ENCODE measurements around the gene VWC2L. TPM values are rescaled to one million over a fixed set of nuclear protein-coding genes. Genes with fewer than 3 reads are reported as not detected.

Gene VWC2L
- polyA plus RNA-seq, 2 of the 4 experiments (the other 2 are of a cell fraction): not detected

GRCh38 chr2:214542866-214543265, 132.0 kb downstream of the VWC2L start (continued):
- TF ChIP-seq HOXB5 (CRISPR knock-in tag; IDR thresholded peaks at IDR 0.05): no peak
- no peak for TF ChIP-seq CHD4 (IDR thresholded peaks at IDR 0.05; ENCODE audit: borderline replicate concordance)
- TF ChIP-seq RARB (CRISPR knock-in tag; IDR thresholded peaks at IDR 0.05): no peak

- Histone ChIP-seq H3K27ac (no peak overlapping the region), H3K9me3 (no peaks in the 10 kb centered on the region), H3K4me1 (peaks cover 12% of the 10 kb centered on the region; the same call in 2 of the 3 replicates), H3K4me3 (no peak overlapping the region), H3K4me2 (peak overlapping the region; percentile 25; the same call in 2 of the 3 replicates)
- 40% methylated on average over 2 of the region's 2 CpGs for WGBS (ENCODE audit: missing lambda C conversion rate)
- TF ChIP-seq RFX5 (IDR thresholded peaks at IDR 0.05) (no peak), HOXB5 (CRISPR knock-in tag; IDR thresholded peaks at IDR 0.05) (no peak), SMC3 (IDR thresholded peaks at IDR 0.05) (no peak)
- ChIA-PET CTCF (no interaction called here), POLR2A (no interaction called here)
- no peak for FAIRE-seq
- no peak for DNase-seq (ENCODE audit: low read depth in 1 of 2, low spot score in 1 of 2)
- ATAC-seq: no peak; a peak in 1 of 6 replicates
Observed at GRCh38 chr2:214543386-214543955, 132.6 kb downstream of the VWC2L start.

GRCh38 chr2:214545898-214546542, 135.2 kb downstream of the VWC2L start:
- TF ChIP-seq RCOR1 (IDR thresholded peaks at IDR 0.05; ENCODE audit: low read depth, low read length): no peak
- TF ChIP-seq POLR2A (IDR thresholded peaks at IDR 0.05; ENCODE audit: low read length): no peak
- TF ChIP-seq MAX (IDR thresholded peaks at IDR 0.05): no peak
- no peak for TF ChIP-seq MYC (IDR thresholded peaks at IDR 0.05; ENCODE audit: borderline replicate concordance, low read length)
- Histone ChIP-seq H3K27ac (no peak overlapping the region), H3K4me3 (no peak overlapping the region), H3K4me2 (no peak overlapping the region), H3K4me1 (peaks cover 12% of the 10 kb centered on the region; the same call in 2 of the 3 replicates), H3K9me3 (no peaks in the 10 kb centered on the region)
- ATAC-seq (no peak), FAIRE-seq (no peak), DNase-seq (ENCODE audit: low read depth in 1 of 2, low spot score in 1 of 2) (no peak)
- 67% methylated on average over 1 of the region's 1 CpG for WGBS (ENCODE audit: missing lambda C conversion rate)
- CTCF ChIA-PET: no interaction called here
- POLR2A ChIA-PET: no interaction called here

GRCh38 chr2:214547931-214548330, 137.1 kb downstream of the VWC2L start:
- ATAC-seq (no peak), DNase-seq (ENCODE audit: low read depth in 1 of 2, low spot score in 1 of 2) (no peak), FAIRE-seq (no peak)
- Histone ChIP-seq H3K27ac (no peak overlapping the region), H3K4me1 (peaks cover 9% of the 10 kb centered on the region; the same call in 2 of the 3 replicates), H3K4me2 (no peak overlapping the region), H3K9me3 (no peaks in the 10 kb centered on the region), H3K4me3 (no peak overlapping the region)
- POLR2A ChIA-PET: no interaction called here
- CTCF ChIA-PET: interaction anchor here (0.6 kb wide), 1 partner anchor 483 kb away, joined by 3 read pairs; no protein-coding TSS in a partner anchor
- WGBS (ENCODE audit: missing lambda C conversion rate): 61% methylated on average over 3 of the region's 3 CpGs
- no peak for TF ChIP-seq ESRRA (IDR thresholded peaks at IDR 0.05; ENCODE audit: borderline replicate concordance, low read length)
- TF ChIP-seq REST (IDR thresholded peaks at IDR 0.05): no peak
- TF ChIP-seq HOXB13 (CRISPR knock-in tag; IDR thresholded peaks at IDR 0.05; ENCODE audit: low read depth): no peak
- no peak for TF ChIP-seq EHMT2 (IDR thresholded peaks at IDR 0.05; ENCODE audit: low read depth)
- TF ChIP-seq HOXA7 (CRISPR knock-in tag; IDR thresholded peaks at IDR 0.05): no peak
- TF ChIP-seq PBX3 (IDR thresholded peaks at IDR 0.05): no peak
- TF ChIP-seq POLR2A (IDR thresholded peaks at IDR 0.05; ENCODE audit: low read length): no peak
- TF ChIP-seq EP300 (IDR thresholded peaks at IDR 0.05): no peak
- no peak for TF ChIP-seq RARB (CRISPR knock-in tag; IDR thresholded peaks at IDR 0.05)
- no peak for TF ChIP-seq HDAC2 (IDR thresholded peaks at IDR 0.05)
- TF ChIP-seq JUNB (IDR thresholded peaks at IDR 0.05): no peak
- TF ChIP-seq ELK1 (IDR thresholded peaks at IDR 0.05; ENCODE audit: low read depth, low read length): no peak
- TF ChIP-seq ZNF302 (CRISPR knock-in tag; IDR thresholded peaks at IDR 0.05): no peak
- TF ChIP-seq ATOH8 (CRISPR knock-in tag; IDR thresholded peaks at IDR 0.05; ENCODE audit: low read depth): no peak
- TF ChIP-seq CBX8 (IDR thresholded peaks at IDR 0.05): no peak
- TF ChIP-seq HEYL (CRISPR knock-in tag; IDR thresholded peaks at IDR 0.05): no peak
- no peak for TF ChIP-seq HES2 (IDR thresholded peaks at IDR 0.05)
